GM21447 (cell line): ENCODE measurements around the gene TBC1D5.

Experiments used
- ATAC-seq: cut with Tn5 transposase; IDR thresholded peaks from one replicate; pipeline ENCODE4 v1.9.1; 2021; ENCODE audit not compliant: unreplicated experiment

TBC1D5 gene

GRCh38 chr3:17190353-17191078, 551.9 kb downstream of the TBC1D5 start:
- ATAC-seq = no peak

- no peak for ATAC-seq
These were observed 554.1 kb downstream of the TBC1D5 start for GRCh38 chr3:17188378-17188777.

GRCh38 chr3:17187589-17188184, 554.7 kb downstream of the TBC1D5 start:
- no peak for ATAC-seq

GRCh38 chr3:17183951-17184550, 558.4 kb downstream of the TBC1D5 start:
- ATAC-seq = no peak

- peak; percentile 78 for ATAC-seq
These were observed 560.3 kb downstream of the TBC1D5 start for GRCh38 chr3:17182166-17182565.

GRCh38 chr3:17181413-17181907, 561.0 kb downstream of the TBC1D5 start:
- ATAC-seq = no peak

- ATAC-seq = peak; percentile 62
These were observed 562.8 kb downstream of the TBC1D5 start for GRCh38 chr3:17179381-17180205.

GRCh38 chr3:17176757-17177156, 565.7 kb downstream of the TBC1D5 start:
- no peak for ATAC-seq

- ATAC-seq = no peak
These were observed 567.1 kb downstream of the TBC1D5 start for GRCh38 chr3:17175187-17175807.

GRCh38 chr3:17166369-17166768, 576.1 kb downstream of the TBC1D5 start:
- ATAC-seq = no peak

- ATAC-seq = no peak
These were observed 580.3 kb downstream of the TBC1D5 start for GRCh38 chr3:17162116-17162515.

GRCh38 chr3:17160597-17160996, 581.8 kb downstream of the TBC1D5 start:
- ATAC-seq = no peak

- ATAC-seq = no peak
These were observed 583.3 kb downstream of the TBC1D5 start for GRCh38 chr3:17158941-17159682.

- no peak for ATAC-seq
These were observed 584.7 kb downstream of the TBC1D5 start for GRCh38 chr3:17157713-17158112.

- ATAC-seq = no peak
These were observed 585.6 kb downstream of the TBC1D5 start for GRCh38 chr3:17156864-17157263.

- ATAC-seq = no peak
These were observed 586.5 kb downstream of the TBC1D5 start for GRCh38 chr3:17155951-17156350.

- no peak for ATAC-seq
These were observed 587.5 kb downstream of the TBC1D5 start for GRCh38 chr3:17154941-17155340.

- ATAC-seq = no peak
These were observed 588.2 kb downstream of the TBC1D5 start for GRCh38 chr3:17154221-17154620.

GRCh38 chr3:17153209-17153608, 589.2 kb downstream of the TBC1D5 start:
- no peak for ATAC-seq
